ENCODE measurements around the gene CDC6. TPM values are rescaled to one million over a fixed set of nuclear protein-coding genes. Genes with fewer than 3 reads are reported as not detected.
A peak's percentile ranks its signal among the peaks of the same experiment; 100 is the strongest.

Gene CDC6
- total RNA-seq, 6 experiments from 2014 or later, result 0.42 to 9.1 (median 3.1) TPM

DNA sequence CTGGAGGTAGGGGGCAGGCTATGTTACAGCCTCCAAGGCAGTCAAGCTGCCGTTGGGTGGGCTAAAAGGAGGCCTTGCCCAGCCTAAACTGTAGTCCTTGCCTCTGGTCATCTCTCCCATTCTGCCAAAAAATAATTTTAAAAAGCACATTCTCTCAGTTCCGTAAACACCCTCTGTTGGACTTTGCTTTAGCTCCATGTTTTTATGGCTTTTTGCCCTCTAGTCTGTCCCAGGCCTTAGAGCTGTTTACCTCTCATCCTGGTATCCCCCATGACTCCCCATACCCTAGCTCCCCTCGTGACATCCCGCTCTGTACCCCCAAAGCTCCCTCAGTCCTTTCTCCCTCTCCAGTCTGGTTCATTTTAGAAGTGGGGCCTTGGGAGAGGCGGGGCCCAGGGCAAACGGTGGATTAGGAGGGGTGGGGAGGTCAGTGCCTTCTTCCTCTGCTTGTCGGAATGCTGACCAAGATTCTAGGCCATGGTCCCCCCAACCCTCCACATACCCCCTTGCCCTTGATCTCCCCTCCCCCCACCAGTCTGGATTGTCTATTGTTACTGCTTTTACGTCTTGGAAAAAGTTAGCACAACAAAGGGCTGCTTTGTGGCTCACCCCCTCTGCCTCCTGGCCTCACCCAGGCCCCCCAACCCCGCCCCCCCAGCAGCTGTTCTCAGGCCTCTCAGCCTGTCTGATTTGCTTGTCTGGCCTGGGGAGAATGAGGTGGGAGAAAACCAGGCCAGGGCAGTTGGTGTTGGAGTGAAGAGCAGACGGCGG is 58.5 kb downstream of the CDC6 start:
- Histone ChIP-seq H3K27ac (peak overlapping the region; percentile 64 to 97 (median 92)), H3K4me3 (peak overlapping the region; percentile 85 to 95 (median 92)), H3K27me3 (no peaks in the 10 kb centered on the region), H3K36me3 (peaks cover 0 to 12% (median 3%) of the 10 kb centered on the region in 4 donors), H3K9me3 (no peaks in the 10 kb centered on the region), H3K4me1 (peaks cover 4 to 74% (median 32%) of the 10 kb centered on the region in 4 donors)
- no peak for DNase-seq
- peak in 1 of 4 donors; percentile 1 for ATAC-seq
- 17% methylated on average over 10 of the region's 11 CpGs for WGBS (ENCODE audit: insufficient coverage, low coverage, low lambda C conversion rate, missing lambda C conversion rate)
- intact Hi-C loops (cut with DNase I), result no loop called here
- TF ChIP-seq, protein P1, sequence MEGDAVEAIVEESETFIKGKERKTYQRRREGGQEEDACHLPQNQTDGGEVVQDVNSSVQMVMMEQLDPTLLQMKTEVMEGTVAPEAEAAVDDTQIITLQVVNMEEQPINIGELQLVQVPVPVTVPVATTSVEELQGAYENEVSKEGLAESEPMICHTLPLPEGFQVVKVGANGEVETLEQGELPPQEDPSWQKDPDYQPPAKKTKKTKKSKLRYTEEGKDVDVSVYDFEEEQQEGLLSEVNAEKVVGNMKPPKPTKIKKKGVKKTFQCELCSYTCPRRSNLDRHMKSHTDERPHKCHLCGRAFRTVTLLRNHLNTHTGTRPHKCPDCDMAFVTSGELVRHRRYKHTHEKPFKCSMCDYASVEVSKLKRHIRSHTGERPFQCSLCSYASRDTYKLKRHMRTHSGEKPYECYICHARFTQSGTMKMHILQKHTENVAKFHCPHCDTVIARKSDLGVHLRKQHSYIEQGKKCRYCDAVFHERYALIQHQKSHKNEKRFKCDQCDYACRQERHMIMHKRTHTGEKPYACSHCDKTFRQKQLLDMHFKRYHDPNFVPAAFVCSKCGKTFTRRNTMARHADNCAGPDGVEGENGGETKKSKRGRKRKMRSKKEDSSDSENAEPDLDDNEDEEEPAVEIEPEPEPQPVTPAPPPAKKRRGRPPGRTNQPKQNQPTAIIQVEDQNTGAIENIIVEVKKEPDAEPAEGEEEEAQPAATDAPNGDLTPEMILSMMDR (IDR thresholded peaks at IDR 0.05), result no peak
- TF ChIP-seq POLR2A (IDR thresholded peaks at IDR 0.05), result no peak

DNA sequence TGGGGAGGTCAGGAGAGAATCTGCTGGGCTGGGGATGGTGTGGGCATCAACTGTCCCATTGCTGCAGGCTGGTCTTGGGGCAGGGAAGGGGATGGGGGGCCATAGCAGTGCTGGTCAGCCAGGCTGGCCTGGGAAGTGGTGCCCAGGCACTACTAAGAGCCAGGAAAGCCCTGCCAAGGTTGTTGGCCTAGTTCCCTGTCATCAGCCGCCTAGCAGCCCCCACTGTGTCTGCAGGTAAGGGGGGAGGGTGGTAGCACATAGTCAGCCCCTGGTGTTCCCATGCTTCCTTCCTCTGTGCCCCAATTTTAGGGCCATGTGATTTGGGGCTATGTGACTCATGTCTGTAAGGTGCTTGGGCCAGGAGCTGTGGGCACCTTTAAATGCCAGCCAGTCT is 59.1 kb downstream of the CDC6 start:
- intact Hi-C loops (cut with DNase I), result no loop called here
- no peak overlapping the region for H3K4me3 ChIP-seq
- no peak for TF ChIP-seq POLR2A (IDR thresholded peaks at IDR 0.05)
- TF ChIP-seq, protein P1 (IDR thresholded peaks at IDR 0.05), result no peak
- no peak for ATAC-seq
- DNase-seq, result peak in 1 of 3 donors; percentile 65
- WGBS (ENCODE audit: insufficient coverage, low coverage, low lambda C conversion rate, missing lambda C conversion rate), result no CpG with 5 or more reads among the region's 1 CpG
- H3K9me3 ChIP-seq, result no peaks in the 10 kb centered on the region
- H3K4me1 ChIP-seq, result peaks cover 4 to 80% (median 35%) of the 10 kb centered on the region in 4 donors
- H3K36me3 ChIP-seq, result peaks cover 0 to 12% (median 3%) of the 10 kb centered on the region in 4 donors
- peak overlapping the region in 1 of 3 donors; percentile 97 for H3K27ac ChIP-seq
- no peaks in the 10 kb centered on the region for H3K27me3 ChIP-seq

DNA sequence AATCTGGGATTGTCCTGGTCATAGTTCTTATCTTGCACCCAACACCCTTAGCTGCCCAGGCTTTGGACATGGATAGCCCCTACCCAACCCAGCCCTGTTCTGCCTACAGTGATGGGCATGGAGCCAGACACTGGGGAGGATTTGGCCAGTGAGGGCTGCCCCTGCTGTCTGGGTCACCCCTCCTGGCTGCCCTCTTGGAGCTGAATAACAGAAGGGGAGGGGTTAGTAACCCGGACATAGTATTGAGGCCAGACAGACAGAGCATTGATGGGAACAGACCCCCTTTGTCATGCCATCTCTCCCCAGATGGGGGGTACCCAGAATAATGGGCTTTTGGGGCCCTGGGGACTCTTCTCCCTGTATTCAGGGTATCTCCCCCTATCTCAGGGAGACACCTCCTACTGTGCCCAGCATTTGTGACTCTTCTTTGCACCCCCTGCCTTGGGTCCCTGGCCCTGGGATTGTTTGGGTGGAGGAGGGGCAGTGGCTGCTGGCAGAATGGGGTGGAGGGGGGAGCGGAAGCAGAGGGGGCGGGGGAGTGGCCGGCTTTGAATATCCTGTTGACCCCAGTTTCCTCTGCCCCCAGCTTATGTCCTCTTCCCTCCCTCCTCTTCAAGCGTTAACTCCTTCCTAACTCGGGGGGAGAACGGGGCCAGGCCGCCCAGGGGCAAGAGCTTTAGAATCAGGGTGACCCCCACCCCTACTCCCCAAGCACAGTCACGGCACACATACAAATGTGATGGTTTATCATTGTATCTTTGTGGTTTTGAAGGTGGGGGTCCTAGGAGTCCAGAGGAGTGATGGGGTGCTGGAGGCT is 59.8 kb downstream of the CDC6 start:
- no peak for TF ChIP-seq POLR2A (IDR thresholded peaks at IDR 0.05)
- TF ChIP-seq, protein P1 (IDR thresholded peaks at IDR 0.05), result no peak
- intact Hi-C loops (cut with DNase I), result no loop called here
- Histone ChIP-seq H3K36me3 (peaks cover 0 to 15% (median 3%) of the 10 kb centered on the region in 4 donors), H3K27me3 (no peaks in the 10 kb centered on the region), H3K27ac (peak overlapping the region in 2 of 3 donors; percentile 54 to 97), H3K9me3 (no peaks in the 10 kb centered on the region), H3K4me3 (no peak overlapping the region), H3K4me1 (peaks cover 4 to 88% (median 39%) of the 10 kb centered on the region in 4 donors)
- ATAC-seq (no peak), DNase-seq (peak in 1 of 3 donors; percentile 70)
- 41% methylated on average over 3 of the region's 9 CpGs for WGBS (ENCODE audit: insufficient coverage, low coverage, low lambda C conversion rate, missing lambda C conversion rate)

DNA sequence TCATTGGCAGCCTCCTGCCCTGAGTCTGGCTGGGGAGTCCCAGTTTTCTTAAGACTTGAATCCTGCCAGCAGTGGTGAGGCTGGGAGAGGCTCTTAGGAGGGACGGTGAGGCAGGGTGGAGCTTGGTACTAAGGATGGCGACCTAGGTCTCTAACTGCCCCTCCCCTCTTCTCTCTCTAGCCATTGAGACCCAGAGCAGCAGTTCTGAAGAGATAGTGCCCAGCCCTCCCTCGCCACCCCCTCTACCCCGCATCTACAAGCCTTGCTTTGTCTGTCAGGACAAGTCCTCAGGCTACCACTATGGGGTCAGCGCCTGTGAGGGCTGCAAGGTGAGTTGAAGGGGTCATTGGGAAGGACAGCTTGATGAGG is 60.4 kb downstream of the CDC6 start:
- ATAC-seq (no peak), DNase-seq (no peak)
- H3K4me1 ChIP-seq, result peaks cover 8 to 94% (median 42%) of the 10 kb centered on the region in 4 donors
- H3K4me3 ChIP-seq, result no peak overlapping the region
- H3K27ac ChIP-seq, result peak overlapping the region in 1 of 3 donors; percentile 54
- H3K9me3 ChIP-seq, result no peaks in the 10 kb centered on the region
- H3K27me3 ChIP-seq, result no peaks in the 10 kb centered on the region
- WGBS (ENCODE audit: insufficient coverage, low coverage, low lambda C conversion rate, missing lambda C conversion rate), result 25% methylated on average over 1 of the region's 5 CpGs
- peaks cover 0 to 15% (median 3%) of the 10 kb centered on the region in 4 donors for H3K36me3 ChIP-seq
- intact Hi-C loops (cut with DNase I), result no loop called here
- TF ChIP-seq POLR2A (IDR thresholded peaks at IDR 0.05), result no peak
- TF ChIP-seq, protein P1 (IDR thresholded peaks at IDR 0.05), result no peak

Data from right lobe of liver (tissue), 6 donors.